SU-DHL-6 (cell line): ENCODE data around the gene FBN1.

Experiments
- EZH2phosphoT487 ChIP-seq: fragments of 200-600 bp; sonication (generic), shearing (Covaris generic); conservative IDR thresholded peaks from 2 replicates; pipeline ENCODE4 v1.6.1; 2018; ENCODE audit warnings: mild to moderate bottlenecking, antibody characterized with exemption, low read length, moderate library complexity, mixed read lengths
- TF ChIP-seq, protein P1 (sequence below): fragments of 200-600 bp; sonication (generic); IDR thresholded peaks from one replicate; pipeline ENCODE4 v1.5.1; 2017; ENCODE audit warnings: antibody characterized with exemption, mild to moderate bottlenecking, low read length, moderate library complexity; ENCODE audit not compliant: insufficient read depth, poor library complexity, severe bottlenecking

DNA sequence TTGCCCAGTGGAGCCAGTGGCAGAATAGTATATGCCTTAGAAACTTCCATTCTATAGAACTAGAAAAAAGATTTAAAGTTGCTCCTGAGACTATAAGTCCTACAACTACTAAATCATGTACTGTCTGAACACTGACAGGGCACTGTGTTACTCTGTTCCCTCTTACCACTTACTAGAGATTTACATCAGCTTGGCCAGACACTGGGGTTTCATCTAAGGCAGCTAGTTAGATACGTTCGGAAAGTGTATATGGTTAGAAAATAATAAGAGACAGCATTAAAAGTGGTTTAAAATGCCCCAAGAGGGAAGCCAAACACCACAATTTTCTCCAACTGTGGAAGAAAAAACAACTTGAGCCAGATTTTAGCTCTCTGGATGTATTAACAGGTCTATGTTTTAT lies 97.1 kb downstream of the FBN1 start:
- TF ChIP-seq, protein P1, sequence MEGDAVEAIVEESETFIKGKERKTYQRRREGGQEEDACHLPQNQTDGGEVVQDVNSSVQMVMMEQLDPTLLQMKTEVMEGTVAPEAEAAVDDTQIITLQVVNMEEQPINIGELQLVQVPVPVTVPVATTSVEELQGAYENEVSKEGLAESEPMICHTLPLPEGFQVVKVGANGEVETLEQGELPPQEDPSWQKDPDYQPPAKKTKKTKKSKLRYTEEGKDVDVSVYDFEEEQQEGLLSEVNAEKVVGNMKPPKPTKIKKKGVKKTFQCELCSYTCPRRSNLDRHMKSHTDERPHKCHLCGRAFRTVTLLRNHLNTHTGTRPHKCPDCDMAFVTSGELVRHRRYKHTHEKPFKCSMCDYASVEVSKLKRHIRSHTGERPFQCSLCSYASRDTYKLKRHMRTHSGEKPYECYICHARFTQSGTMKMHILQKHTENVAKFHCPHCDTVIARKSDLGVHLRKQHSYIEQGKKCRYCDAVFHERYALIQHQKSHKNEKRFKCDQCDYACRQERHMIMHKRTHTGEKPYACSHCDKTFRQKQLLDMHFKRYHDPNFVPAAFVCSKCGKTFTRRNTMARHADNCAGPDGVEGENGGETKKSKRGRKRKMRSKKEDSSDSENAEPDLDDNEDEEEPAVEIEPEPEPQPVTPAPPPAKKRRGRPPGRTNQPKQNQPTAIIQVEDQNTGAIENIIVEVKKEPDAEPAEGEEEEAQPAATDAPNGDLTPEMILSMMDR = no peak
- TF ChIP-seq EZH2phosphoT487 = no peak
